HCT116 (cell line): Measurements from ENCODE around the gene KLHL22.

Experiments
- EZH2 ChIP-seq: fragments of 200-600 bp; sonication (generic); IDR thresholded peaks from 2 replicates; pipeline ENCODE4 v1.6.1; 2017; ENCODE audit warnings: antibody characterized with exemption, mixed run types
- EZH2phosphoT487 ChIP-seq: fragments of 200-600 bp; IDR thresholded peaks from 2 replicates; pipeline ENCODE4 v1.6.1; 2018; ENCODE audit warnings: antibody characterized with exemption, borderline replicate concordance
- POLR2A ChIP-seq: IDR thresholded peaks from 2 replicates; pipeline ENCODE4 v1.7.0; 2011; ENCODE audit warnings: borderline replicate concordance; ENCODE audit not compliant: insufficient read depth, insufficient read length; ENCODE audit errors: extremely low read depth
- RAD21 ChIP-seq: IDR thresholded peaks from 2 replicates; pipeline ENCODE4 v1.6.1; 2012; ENCODE audit warnings: low read depth, mild to moderate bottlenecking
- SP1 ChIP-seq: IDR thresholded peaks from 2 replicates; pipeline ENCODE4 v1.6.1; 2012; ENCODE audit warnings: low read depth
- TF ChIP-seq, protein P1 (sequence below), 3 experiments: fragments of 200-600 bp in 1 of 3; sonication (generic) in 1 of 3; IDR thresholded peaks in 2 of 3; conservative IDR thresholded peaks in 1 of 3; 2 replicates each; pipeline ENCODE4 v1.5.1; 2012 to 2017; ENCODE audit warnings: low read depth in 2 of 3, low read length in 2 of 3, antibody characterized with exemption in 1 of 3, borderline replicate concordance in 1 of 3, control low read depth in 1 of 3, mild to moderate bottlenecking in 1 of 3, mixed read lengths in 1 of 3, mixed run types in 1 of 3, moderate library complexity in 1 of 3; ENCODE audit not compliant: insufficient read depth in 1 of 3

DNA sequence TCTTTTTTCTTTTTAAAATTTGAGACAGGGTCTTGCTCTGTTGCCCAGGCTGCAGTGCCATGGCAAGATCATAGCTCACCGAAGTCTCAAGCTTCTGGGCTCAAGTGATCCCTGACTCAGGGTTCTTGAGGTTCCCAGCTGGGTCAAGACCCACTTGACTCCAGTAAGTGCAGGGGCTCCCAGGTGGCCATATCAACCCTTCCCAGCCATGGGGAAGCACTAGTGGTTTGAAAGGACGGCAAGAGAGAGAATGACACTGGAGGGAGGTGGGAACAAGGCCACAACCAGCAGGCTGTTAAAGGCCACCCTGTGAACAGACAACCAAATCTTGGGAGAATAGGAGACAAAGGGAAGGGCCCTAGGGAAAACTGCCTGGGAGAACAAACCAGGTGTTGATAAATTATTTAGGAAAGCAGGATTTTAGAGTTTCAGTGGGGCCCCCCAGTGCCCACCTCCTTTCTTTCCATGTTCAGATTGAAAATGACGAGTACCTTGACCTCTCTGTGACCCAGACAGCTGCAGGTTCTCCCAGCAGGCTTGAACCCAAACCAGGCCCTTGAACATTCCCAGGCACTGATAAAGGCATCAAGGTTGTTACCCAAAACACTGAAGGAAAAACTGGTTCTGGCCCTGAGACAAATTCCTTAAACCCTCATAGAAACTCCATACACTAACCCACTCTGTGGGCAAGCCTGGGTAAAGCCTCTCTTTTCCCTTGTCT lies 28.8 kb downstream of the KLHL22 start:
- TF ChIP-seq, protein P1, sequence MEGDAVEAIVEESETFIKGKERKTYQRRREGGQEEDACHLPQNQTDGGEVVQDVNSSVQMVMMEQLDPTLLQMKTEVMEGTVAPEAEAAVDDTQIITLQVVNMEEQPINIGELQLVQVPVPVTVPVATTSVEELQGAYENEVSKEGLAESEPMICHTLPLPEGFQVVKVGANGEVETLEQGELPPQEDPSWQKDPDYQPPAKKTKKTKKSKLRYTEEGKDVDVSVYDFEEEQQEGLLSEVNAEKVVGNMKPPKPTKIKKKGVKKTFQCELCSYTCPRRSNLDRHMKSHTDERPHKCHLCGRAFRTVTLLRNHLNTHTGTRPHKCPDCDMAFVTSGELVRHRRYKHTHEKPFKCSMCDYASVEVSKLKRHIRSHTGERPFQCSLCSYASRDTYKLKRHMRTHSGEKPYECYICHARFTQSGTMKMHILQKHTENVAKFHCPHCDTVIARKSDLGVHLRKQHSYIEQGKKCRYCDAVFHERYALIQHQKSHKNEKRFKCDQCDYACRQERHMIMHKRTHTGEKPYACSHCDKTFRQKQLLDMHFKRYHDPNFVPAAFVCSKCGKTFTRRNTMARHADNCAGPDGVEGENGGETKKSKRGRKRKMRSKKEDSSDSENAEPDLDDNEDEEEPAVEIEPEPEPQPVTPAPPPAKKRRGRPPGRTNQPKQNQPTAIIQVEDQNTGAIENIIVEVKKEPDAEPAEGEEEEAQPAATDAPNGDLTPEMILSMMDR (IDR thresholded peaks at IDR 0.05 in 2 of 3, conservative IDR thresholded peaks at IDR 0.05 in 1 of 3; ENCODE audit: borderline replicate concordance in 1 of 3, insufficient read depth in 1 of 3, low read depth in 2 of 3, low read length in 2 of 3) = no peak
- TF ChIP-seq EZH2phosphoT487 (no peak), EZH2 (no peak), SP1 (no peak), POLR2A (no peak), RAD21 (no peak)
